ENCODE data around the gene ARVCF.

The ARVCF gene

DNA sequence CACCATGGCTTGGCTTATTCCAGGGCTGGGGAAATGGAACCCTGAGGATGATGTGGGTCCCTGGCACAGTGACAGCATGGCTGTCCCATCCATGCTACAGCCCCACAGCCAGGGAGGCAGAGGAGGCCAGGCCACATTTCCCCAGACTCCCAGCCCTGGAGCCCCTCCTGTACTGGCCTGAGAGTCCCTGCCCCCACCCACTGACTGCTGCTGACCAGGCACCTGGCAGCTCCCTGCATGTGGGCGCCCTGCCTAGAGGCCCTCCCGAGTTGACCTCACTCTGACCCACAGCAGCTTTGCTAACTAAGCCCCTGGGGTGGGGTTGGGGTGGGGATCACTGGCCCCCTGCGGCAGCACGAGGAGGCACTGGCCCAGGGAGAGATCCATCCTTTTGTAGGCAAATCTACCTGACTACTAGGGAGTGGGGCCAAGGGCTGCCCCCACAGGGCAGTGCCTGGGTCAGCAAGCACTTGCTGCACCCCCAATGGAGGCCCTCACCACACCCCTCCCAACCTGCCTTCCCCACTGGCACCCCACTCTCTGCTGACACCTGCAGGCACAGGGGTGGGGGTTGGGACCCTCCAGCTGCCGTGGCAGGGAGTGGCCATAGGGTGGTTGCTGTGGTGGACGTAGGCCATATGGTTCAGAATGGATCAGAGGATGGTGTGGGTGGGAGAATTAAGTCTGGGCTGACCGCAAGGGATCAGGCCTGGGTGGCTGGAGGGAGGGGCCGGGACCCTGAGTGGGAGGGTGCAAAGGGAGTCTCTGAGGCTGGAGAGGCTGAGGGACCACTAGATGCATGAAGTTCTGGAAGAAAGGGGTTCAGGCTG is 17.4 kb downstream of the ARVCF start:
- DNase-seq (ENCODE audit: low read depth in 2 of 2): no peak

DNA sequence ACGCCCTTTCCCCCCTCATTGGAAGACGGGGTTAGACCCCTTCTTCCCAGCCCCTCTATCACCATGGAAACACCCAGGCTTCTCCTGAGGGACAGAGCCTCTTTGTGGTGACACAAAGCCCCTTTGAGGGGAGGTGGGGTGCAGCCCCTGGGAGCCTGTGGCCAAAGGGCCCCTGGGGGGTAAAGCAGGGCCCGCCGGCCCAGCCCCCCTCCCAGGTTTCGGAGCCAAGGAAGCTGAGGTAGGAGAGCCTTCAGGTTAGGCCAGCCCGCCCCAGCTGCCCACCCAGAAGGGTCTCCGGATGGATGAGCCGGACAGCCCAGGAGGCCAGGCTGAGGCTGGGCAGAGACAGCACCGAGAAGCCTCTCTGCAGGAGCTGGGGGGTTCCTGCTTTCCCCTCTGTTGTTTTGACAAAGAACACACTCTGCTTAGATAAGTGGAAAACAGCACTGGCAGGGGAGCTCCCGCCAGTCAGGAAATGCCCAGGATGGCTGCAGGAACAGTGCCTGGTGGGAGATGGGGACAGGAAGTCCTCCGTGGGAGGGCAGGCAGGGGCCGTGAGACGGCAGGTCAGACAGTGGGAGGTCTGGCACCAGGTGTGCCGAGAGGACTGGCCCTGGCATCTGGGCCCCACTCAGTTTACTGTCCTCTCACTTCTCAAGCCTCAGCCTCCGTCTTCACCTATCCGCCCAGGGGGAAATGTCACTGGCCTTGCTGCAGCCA is 18.2 kb downstream of the ARVCF start:
- DNase-seq (ENCODE audit: low read depth in 2 of 2): no peak

DNA sequence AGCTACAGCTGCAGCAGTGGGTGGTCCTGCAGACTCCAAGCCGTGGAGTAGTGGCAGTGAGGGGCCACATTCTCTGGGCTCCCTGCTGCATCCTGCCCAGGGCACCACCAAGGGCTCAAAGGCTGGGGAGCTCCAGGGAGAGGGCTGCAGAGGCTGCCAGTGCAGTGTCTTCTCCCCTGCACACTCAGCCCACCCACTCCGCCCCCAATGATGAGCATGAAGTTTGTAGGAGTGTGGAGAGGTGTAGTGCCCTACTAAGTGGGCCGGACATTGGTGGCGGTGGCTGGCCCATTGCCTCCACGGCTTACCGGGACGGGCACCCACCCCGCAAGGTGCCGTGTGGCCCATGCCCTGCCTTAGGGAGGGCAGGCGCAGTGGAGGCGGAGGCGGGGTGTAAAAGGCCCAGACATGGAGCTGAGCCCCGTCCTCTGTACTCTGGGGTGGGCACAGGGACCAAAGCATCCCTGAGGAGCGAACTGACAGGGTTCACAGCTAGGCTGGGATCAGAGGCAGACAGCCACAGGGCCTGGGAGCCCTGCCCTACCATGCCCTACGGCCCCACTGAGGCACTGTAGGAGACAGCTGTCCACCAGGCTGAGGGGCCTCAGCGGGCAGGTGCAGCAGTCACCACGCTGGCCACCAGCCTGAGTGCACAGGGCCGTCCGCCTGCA is 18.9 kb downstream of the ARVCF start:
- DNase-seq (ENCODE audit: low read depth in 2 of 2): no peak

DNA sequence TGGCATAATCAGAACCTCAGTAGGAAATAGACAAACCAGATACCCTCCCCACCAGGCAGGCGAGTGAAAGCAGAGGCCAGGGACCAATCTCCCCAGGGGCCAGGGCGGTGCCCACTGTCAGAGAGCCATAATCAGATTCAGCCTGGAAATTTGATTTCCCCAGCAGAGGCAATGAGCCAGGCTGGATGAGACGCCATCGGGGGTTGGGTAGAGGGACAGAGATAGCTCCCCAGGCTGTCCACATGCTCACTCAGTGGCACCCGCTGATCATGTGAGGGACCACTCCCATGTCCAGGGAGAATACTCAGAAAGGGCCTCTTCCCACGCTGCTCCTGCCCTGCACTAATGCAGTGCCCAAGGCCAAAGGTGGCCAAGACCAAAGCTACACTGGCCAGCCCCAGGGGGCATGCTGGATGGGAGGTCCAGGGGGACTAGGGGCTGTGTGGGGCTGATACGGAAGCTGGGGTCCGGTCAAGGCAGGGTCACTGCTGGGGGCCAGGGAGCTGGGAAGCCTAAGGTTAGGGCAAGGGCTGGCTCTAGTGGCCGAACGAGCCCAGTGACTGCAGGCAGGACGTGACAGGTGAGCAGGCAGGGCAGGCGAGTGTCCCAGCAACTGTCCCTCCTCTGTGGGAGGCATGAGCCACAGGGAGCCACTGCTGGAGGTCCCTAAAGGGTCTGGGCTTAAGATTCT is 19.8 kb downstream of the ARVCF start:
- DNase-seq (ENCODE audit: low read depth in 2 of 2): no peak

DNA sequence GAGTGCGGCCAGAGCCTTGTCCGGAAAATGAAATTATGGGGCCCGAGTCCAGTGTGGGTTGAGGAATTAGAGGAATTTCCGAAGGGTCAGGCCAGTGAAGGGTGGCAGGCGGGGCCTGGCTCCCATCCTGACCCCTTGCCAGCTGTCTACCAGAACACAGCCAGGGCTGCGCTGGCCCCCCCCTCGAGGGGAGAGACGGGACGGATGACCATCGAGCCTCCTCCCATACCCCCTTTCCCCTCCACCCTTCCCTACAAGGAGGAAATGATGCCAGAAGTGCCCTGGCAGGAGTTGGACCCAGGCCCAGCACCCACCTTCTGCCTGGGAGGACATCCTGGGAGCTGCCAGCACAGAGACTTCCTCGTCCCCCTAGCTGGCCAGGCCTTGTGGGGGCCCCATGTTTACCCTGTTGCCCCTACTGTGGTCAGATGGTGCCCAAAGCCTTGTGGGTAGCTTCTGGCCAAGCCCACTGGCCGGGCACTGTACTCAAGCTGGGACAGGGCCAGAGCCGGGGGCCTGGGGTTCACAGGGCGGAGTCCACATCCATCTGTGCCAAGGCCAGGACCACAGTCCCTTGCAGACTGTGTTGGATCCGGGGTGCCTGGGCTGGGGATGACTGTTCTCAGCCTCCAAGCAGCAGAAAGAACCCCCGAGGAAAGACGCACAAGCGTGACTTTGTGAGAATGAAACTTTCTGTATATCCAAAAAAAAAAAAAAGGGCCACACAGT is 20.8 kb downstream of the ARVCF start:
- no peak for DNase-seq (ENCODE audit: low read depth in 2 of 2)

DNA sequence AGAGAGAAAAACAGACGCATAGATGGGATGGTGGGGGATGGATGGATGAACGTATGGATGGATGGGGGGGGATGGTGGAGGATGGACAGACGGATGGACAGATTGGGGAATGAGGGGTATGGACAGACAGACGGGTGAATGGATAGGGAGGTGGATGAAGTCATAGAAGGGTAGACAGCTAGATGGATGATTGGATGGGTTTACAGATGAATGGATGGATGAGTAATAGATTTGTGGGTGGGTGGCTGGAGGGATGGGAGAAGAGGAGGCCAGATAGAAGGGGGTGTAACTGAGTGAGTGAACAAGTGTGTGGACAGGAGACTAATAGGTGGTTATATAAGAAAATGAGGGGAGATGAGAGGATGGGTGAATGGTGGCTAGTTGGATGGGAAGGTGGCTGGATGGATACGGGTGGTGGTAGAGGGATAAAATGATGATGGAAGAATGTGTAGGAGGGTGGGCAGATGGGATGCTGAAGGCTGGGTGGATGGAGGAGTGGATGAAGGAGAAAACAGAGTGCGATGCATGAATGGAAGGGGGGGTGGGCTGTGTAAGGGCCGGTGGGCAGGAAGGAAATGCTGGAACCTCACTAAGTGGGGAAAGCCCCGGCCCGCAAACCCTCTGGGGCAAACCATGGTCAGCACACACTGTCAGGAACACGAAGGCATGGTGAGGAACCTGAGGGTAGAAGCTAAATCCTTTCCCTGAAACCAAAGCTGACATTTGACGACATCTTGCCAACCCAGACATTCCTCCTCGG is 21.6 kb downstream of the ARVCF start:
- DNase-seq (ENCODE audit: low read depth in 2 of 2): no peak

DNA sequence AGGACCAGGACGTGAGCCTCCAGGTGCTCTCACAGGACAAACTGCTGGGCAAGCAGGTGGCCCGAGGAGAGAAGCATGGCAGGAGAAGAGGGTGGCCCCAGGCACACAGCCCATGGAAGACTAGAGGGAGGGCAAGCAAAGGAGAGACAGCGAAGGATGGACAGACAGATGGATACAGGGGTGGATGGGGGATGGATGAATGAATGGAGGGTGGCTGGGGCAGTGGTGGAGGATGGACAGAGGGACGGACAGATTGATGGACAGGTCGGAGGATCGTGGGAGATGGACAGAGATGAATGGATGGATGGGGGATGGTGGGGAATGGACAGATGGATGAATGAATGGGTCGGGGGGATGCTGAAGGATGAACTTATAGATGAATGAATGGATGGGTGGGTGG is 22.7 kb downstream of the ARVCF start:
- no peak for DNase-seq (ENCODE audit: low read depth in 2 of 2)

DNA sequence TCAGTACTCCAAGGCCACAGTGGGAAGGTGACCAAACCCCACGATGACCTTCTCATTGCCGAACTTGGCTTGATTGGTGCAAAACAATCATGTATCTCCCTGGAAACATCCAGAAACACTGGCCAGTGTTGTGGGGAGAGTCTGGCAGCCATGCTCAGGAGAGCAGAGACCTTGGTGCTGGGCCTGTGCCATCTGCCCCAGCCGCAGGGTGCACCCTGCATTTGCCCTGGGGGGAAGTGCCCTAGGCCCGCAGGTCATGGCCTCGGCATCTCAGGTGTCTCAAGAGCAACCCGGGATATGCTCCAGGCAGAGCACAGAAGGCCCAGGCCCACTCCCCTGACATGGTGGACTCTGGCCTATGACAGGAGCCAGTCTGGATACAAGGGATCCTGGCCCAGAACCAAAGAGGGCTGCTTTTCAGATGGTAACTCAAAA is 23.7 kb downstream of the ARVCF start:
- DNase-seq (ENCODE audit: low read depth in 2 of 2): no peak

DNA sequence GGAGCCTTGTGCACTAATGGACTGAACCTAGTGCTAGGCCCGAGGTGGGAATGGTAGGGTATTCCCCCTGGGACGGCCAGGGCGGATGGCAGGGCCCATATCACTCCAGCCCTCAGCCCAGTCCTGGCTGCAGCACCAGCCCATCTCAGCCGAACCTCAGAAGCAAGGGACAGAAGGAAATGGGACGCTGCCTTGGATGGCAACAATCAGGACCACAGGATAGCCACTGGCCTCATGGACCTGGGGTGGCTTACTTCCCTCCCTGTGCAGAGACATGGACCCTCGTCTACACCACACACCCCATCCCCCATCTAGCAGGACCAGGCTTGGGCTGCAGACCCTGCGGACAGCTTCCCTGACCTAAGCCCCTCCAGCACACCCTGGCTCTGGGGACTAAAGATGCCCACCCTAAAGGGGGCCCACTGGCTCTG is 24.1 kb downstream of the ARVCF start:
- DNase-seq (ENCODE audit: low read depth in 2 of 2): no peak

DNA sequence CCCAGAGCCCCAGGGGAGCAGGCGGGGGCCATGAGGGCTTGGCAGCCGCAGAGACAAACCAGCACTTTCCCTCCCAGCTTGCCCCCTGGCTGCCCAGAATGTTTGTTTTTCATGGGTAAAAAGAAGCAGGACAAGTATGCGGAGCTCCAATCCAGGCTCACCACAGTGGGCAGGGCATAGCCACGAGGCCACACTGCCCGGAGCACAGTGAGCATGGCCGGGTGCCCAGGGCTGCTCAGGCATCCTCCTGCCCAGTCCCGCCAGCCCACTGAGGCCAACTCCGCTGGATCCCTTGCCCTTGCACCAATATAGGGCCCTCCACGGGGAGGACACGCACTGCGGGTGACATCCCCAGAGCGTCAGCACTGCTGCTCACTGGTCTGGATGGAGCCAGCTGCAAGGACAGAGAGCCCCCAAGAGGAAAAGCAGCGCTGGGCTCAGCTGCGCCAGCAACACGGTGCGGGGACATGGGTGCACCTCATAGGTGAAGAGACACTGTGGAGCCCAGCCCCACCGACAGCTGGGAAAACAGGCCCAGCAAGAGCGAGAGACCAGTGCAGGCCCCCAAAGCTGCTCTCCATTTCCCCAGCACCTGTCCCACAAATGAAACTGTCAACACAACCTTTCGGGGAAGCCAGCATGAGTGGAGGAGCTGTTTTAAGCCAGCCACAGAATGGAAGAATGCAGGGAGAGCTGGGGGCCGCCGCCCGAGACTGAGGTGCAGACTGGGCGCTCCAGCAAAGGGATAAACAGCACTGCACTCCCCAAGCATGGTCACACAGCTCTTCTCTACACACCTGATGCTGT is 24.8 kb downstream of the ARVCF start:
- DNase-seq (ENCODE audit: low read depth in 2 of 2): no peak

DNA sequence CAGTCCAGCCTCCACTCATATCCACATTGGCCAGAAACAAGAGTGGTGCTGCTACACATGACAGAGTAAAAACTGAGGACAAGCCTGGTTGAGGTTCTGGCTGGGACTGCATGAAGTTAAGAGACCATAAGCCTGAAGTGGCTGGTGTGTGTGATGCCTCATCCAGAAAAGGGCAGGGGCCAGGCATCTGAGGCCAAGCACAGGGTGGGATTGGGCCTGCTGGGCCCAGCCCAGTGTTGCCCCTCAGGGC is 25.3 kb downstream of the ARVCF start:
- no peak for DNase-seq (ENCODE audit: low read depth in 2 of 2)

DNA sequence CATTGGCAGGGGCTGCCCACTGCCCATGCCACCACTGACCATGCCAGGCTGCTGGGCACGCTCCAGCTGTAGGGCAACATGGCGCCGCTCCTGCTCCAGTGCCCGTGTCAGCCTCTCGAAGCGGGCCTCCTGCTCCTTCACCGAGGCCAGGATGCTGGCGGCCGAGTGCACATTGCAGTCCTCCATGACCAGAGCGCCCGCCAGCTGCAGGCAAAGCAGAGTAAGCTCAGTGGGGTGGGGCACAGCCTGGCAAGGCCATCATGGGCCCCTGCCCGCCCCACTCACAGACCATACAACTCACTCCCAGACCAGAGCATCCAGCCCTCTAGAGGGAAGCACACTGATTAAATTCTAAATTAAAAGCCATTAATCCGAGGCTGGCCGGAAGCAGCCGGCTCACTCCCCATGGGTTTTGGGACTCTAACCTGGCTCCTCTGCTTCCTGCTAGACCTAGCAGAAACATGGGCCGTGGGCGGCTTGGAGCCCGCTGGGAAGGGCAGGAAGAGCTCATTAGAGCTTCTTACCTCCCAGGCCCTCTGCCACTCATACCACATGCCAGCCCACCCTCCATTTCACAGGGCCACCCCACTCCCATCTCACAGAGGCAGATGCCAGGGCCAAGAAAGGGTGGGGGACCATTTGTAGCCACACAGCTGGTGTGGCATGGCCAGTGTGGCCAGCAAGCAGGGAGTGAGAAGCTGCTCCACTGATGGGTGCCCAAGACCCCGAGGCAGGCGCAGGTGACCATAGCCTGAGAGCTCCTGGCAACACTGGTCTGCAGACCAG is 25.8 kb downstream of the ARVCF start:
- DNase-seq (ENCODE audit: low read depth in 2 of 2): no peak

DNA sequence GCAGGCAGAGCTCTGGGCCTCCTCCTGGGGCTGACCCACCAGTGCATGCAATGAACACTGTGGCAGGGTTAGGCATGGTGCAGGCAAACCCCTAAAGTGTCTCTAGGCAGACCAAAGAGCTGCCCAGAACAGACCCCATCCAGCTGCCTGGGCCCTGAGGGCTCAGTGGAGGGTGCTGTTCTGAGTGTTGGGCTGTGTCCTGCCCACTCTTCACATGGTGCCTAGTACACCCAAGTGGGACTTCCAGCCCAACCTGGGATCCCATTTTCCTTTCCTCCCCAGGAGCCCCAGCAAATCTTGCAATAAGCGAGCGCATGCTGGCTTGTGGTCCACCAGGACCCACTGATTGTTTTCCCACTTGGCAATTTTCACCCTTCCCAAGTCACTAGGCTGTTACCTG is 26.4 kb downstream of the ARVCF start:
- no peak for DNase-seq (ENCODE audit: low read depth in 2 of 2)

DNA sequence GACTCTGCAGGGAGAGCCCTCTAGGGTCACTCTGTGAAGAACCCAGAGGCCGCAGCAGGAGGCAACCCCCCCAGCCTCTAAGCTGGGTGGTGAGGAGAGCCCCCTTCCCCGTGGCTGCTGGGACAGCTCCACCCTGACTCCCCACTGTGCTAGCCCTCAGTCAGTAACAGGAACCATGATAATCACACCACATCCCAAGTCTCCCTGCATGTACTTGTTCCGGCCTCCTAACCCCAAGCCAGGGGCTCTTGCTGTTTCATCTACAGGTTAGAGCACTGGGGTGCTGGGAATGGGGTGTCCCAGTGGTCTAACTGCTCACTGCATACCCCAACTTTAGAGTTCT is 26.9 kb downstream of the ARVCF start:
- DNase-seq (ENCODE audit: low read depth in 2 of 2): no peak

DNA sequence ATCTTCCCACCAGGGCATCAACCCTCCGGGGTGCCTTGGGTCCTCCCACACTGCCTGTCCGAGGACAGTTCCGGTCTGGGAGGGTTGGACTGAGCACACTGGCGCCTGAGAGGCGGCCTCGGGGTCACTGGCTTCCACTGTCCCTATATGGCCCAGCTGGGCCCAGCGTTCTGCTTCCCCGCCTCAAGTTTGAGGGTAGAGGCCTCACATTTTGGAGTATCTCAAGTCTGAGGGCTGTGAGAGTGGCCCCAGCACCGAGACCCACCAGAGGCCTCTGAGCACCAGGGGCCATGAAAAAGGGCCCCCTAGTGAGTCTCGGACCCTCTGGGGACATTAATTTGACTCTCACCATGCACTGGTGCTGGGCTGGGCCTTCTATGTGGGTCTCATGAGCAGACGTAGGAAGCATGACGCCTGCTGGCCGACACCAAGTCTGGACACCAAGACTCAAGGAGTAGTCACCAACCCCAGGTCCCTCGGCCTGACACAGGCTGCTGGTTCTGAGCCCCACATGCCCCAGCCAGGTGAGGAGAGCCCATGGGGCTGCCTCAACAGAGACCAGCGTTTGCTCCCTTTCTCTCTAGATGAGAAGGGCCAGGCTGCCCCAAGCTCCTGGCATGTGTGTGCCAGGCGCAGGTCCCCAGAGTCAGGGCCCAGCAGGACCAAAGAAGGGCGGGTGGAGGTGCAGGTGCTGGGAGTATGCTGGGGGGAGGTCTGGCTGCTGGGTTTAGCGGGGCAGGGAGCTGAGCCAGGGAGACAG is 27.5 kb downstream of the ARVCF start:
- no peak for DNase-seq (ENCODE audit: low read depth in 2 of 2)

DNA sequence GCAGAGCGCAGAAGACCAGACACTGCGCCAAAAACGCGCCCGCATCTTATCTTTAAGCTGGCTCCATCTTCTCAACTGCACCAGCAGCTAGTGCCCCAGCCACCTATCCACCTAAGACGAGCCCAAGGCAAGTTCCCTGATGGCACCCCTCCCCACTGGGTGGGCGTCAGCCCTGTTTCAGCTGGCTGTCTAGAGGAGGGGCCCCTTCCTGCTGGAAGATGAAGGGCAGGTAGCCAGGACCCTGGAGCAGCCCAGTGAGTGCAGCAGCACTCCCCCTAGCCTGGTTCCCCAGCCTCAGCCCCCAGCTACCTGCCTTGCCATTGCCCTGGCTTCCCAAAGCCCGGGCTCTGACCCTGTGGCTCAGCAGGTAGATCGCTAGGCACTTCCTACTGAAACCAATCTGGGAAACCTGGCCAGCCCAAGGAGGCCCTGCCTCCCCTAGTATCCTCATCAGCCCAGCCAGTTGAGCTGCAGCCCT is 28.3 kb downstream of the ARVCF start:
- no peak for DNase-seq (ENCODE audit: low read depth in 2 of 2)

DNA sequence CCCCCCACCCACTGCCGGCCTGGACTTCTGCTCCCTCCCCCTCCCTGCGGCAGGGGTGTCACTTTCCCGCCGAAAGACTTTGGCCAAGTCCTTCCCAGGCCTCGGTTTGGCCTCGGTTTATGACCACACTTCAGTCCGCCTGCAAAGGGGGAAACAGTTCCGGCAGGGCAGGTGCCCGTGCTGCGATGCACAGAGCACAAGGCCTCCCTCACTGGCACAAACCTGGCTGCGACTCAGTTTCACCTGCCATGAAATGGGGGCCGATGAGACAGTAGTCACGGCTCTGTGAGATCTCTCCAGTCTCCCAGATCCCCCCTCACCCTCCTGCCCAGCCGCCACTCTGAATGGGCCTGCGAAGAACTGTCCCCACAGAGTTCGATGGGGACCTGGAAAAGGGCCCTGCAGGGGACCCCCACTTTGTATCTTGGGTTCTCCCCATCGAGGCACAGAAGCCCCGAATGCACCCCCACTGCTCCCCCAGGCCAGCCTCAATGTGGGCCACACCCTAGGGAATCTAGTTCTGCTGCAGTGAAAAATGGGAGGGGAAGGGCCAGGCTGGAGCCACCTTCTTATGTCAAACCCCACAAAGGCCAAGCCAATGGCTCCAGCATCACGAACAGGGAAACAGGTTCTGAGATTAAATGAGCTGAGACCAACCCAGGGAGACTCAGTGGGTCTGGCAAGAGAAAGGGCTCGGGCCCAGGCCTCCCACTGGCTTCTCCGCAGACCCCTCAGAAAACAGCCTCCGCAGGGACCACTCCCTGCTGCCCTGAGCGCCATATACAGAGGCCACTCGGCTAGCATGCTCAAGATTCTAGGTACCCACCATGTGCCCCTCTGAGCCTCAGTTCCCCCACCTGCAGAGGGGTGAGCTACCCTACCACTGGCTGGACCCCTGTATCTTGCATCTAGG is 29.0 kb downstream of the ARVCF start:
- DNase-seq (ENCODE audit: low read depth in 2 of 2): no peak

Data from stimulated activated CD8-positive, alpha-beta memory T cell treated with anti-CD3 and anti-CD28 coated beads, Interleukin-2, amount 100 ng/mL, for 48 hours (primary cell).